Measurements from ENCODE around the gene METTL17. TPM values are rescaled to one million over a fixed set of nuclear protein-coding genes. Genes with fewer than 3 reads are reported as not detected.

METTL17 gene
- total and polyA plus RNA-seq, 2 of the 13 experiments (the other 11 are each of a cell fraction or from before 2014, with no cell fraction given), result 122 to 199 TPM

GRCh38 chr14:21032326-21033132 is 42.7 kb downstream of the METTL17 start:
- FAIRE-seq (no peak), ATAC-seq (no peak), DNase-seq (ENCODE audit: low spot score) (no peak)
- Histone ChIP-seq H3K27ac (ENCODE audit: extremely low read length, insufficient read depth, low read length) (no peak overlapping the region), H4K20me1 (ENCODE audit: insufficient read depth, low read length) (no peaks in the 10 kb centered on the region), H2AFZ (ENCODE audit: low read length) (no peak overlapping the region), H3K4me3 (replicated peaks in 1 of 3; ENCODE audit: insufficient read depth in 1 of 3, low read depth in 2 of 3, low read length in 3 of 3) (no peak overlapping the region), H3K4me2 (ENCODE audit: low read depth, low read length) (no peak overlapping the region), H3K4me1 (ENCODE audit: insufficient read depth, low read length) (peaks cover 16% of the 10 kb centered on the region), H3K79me2 (ENCODE audit: insufficient read depth, low read length) (no peaks in the 10 kb centered on the region), H3K36me3 (replicated peaks in 1 of 2; ENCODE audit: control insufficient read depth in 1 of 2, insufficient read depth in 2 of 2, low read length in 2 of 2) (no peaks in the 10 kb centered on the region), H3K9me3 (ENCODE audit: low read length) (no peaks in the 10 kb centered on the region), H3K9ac (ENCODE audit: insufficient read depth, low read depth, low read length) (no peak overlapping the region), H3K27me3 (ENCODE audit: control insufficient read depth in 1 of 2, insufficient read depth in 2 of 2, low read length in 2 of 2) (no peaks in the 10 kb centered on the region; a peak in 1 of 5 replicates)
- intact Hi-C loops (cut with micrococcal nuclease; ENCODE audit: unreplicated experiment) (no loop called here), in situ Hi-C loops (cut with HindIII; ENCODE audit: extremely low pct_ligation_motif_present, low pct_unique_long_range_greater_than_20kb) (no loop called here)
- 54% methylated on average over 5 of the region's 5 CpGs for WGBS (ENCODE audit: low lambda C conversion rate)
- BruUV-seq (replicated peaks), result no TSS peak
- CTCF ChIA-PET (ENCODE audit: low intra/inter-chr PET ratio, low total read pairs), result no interaction called here
- TF ChIP-seq NFKBIZ (CRISPR knock-in tag; IDR thresholded peaks at IDR 0.05), result no peak
- TF ChIP-seq, protein P1, sequence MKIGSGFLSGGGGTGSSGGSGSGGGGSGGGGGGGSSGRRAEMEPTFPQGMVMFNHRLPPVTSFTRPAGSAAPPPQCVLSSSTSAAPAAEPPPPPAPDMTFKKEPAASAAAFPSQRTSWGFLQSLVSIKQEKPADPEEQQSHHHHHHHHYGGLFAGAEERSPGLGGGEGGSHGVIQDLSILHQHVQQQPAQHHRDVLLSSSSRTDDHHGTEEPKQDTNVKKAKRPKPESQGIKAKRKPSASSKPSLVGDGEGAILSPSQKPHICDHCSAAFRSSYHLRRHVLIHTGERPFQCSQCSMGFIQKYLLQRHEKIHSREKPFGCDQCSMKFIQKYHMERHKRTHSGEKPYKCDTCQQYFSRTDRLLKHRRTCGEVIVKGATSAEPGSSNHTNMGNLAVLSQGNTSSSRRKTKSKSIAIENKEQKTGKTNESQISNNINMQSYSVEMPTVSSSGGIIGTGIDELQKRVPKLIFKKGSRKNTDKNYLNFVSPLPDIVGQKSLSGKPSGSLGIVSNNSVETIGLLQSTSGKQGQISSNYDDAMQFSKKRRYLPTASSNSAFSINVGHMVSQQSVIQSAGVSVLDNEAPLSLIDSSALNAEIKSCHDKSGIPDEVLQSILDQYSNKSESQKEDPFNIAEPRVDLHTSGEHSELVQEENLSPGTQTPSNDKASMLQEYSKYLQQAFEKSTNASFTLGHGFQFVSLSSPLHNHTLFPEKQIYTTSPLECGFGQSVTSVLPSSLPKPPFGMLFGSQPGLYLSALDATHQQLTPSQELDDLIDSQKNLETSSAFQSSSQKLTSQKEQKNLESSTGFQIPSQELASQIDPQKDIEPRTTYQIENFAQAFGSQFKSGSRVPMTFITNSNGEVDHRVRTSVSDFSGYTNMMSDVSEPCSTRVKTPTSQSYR (CRISPR knock-in tag; IDR thresholded peaks at IDR 0.05; ENCODE audit: borderline replicate concordance), result no peak
- TF ChIP-seq, protein P2, sequence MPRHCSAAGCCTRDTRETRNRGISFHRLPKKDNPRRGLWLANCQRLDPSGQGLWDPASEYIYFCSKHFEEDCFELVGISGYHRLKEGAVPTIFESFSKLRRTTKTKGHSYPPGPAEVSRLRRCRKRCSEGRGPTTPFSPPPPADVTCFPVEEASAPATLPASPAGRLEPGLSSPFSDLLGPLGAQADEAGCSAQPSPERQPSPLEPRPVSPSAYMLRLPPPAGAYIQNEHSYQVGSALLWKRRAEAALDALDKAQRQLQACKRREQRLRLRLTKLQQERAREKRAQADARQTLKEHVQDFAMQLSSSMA (CRISPR knock-in tag; IDR thresholded peaks at IDR 0.05), result no peak
- TF ChIP-seq ZNF605 (CRISPR knock-in tag; IDR thresholded peaks at IDR 0.05), result no peak
- no peak for TF ChIP-seq ZNF724P (CRISPR knock-in tag; IDR thresholded peaks at IDR 0.05; ENCODE audit: borderline replicate concordance)
- TF ChIP-seq LRRFIP1 (CRISPR knock-in tag; conservative IDR thresholded peaks at IDR 0.05), result no peak
- TF ChIP-seq MXD3 (CRISPR knock-in tag; IDR thresholded peaks at IDR 0.05), result no peak
- TF ChIP-seq, protein P3, sequence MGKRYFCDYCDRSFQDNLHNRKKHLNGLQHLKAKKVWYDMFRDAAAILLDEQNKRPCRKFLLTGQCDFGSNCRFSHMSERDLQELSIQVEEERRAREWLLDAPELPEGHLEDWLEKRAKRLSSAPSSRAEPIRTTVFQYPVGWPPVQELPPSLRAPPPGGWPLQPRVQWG (CRISPR knock-in tag; IDR thresholded peaks at IDR 0.05; ENCODE audit: borderline replicate concordance, low read depth), result no peak
- no peak for TF ChIP-seq RARG (CRISPR knock-in tag; IDR thresholded peaks at IDR 0.05; ENCODE audit: low read depth)
- no peak for TF ChIP-seq HOMEZ (CRISPR knock-in tag; IDR thresholded peaks at IDR 0.05; ENCODE audit: low read depth)
- no peak for TF ChIP-seq ZNF34 (CRISPR knock-in tag; IDR thresholded peaks at IDR 0.05; ENCODE audit: borderline replicate concordance)
- no peak for TF ChIP-seq ZNF780A (CRISPR knock-in tag; IDR thresholded peaks at IDR 0.05)
- no peak for TF ChIP-seq ADNP (CRISPR knock-in tag; IDR thresholded peaks at IDR 0.05)
- no peak for TF ChIP-seq ZSCAN9 (CRISPR knock-in tag; IDR thresholded peaks at IDR 0.05; ENCODE audit: borderline replicate concordance)
- TF ChIP-seq ZNF549 (CRISPR knock-in tag; IDR thresholded peaks at IDR 0.05), result no peak
- POLR2A ChIA-PET, result interaction anchor here (1.3 kb wide), 1 partner anchor 8 kb away, joined by 4 read pairs; the partner anchor contains the start of gene NDRG2

All from HepG2 (cell line).